NCI-H82 treated with DMSO at 0.1 percent for 48 hours (cell line): ENCODE results near the gene ARHGAP22.

ENCODE experiments used
- DNase-seq: peaks from one replicate; lab custom pipeline; 2025; ENCODE audit not compliant: unreplicated experiment; lab: John Stamatoyannopoulos, UW

Gene ARHGAP22

GRCh38 chr10:48501226-48501625, 103.6 kb downstream of the ARHGAP22 start:
- DNase-seq = no peak

- DNase-seq = no peak
Observed at GRCh38 chr10:48500771-48501170, 104.1 kb downstream of the ARHGAP22 start.

GRCh38 chr10:48498940-48499510, 105.8 kb downstream of the ARHGAP22 start:
- no peak for DNase-seq

- DNase-seq = no peak
Observed at GRCh38 chr10:48497780-48498770, 106.8 kb downstream of the ARHGAP22 start.

GRCh38 chr10:48496831-48497779, 107.8 kb downstream of the ARHGAP22 start:
- no peak for DNase-seq

- no peak for DNase-seq
Observed at GRCh38 chr10:48496105-48496830, 108.6 kb downstream of the ARHGAP22 start.

- no peak for DNase-seq
Observed at GRCh38 chr10:48495282-48496045, 109.4 kb downstream of the ARHGAP22 start.

GRCh38 chr10:48494611-48495010, 110.3 kb downstream of the ARHGAP22 start:
- DNase-seq = no peak

GRCh38 chr10:48494073-48494472, 110.8 kb downstream of the ARHGAP22 start:
- no peak for DNase-seq

GRCh38 chr10:48493083-48493871, 111.6 kb downstream of the ARHGAP22 start:
- no peak for DNase-seq

GRCh38 chr10:48492201-48492600, 112.7 kb downstream of the ARHGAP22 start:
- no peak for DNase-seq

- DNase-seq = no peak
Observed at GRCh38 chr10:48491392-48492139, 113.3 kb downstream of the ARHGAP22 start.

- DNase-seq = no peak
Observed at GRCh38 chr10:48490946-48491345, 113.9 kb downstream of the ARHGAP22 start.

GRCh38 chr10:48490571-48490940, 114.3 kb downstream of the ARHGAP22 start:
- DNase-seq = no peak

GRCh38 chr10:48489099-48489498, 115.8 kb downstream of the ARHGAP22 start:
- DNase-seq = no peak

GRCh38 chr10:48487244-48487643, 117.6 kb downstream of the ARHGAP22 start:
- peak; percentile 84 for DNase-seq

GRCh38 chr10:48485711-48486110, 119.2 kb downstream of the ARHGAP22 start:
- no peak for DNase-seq

GRCh38 chr10:48484911-48485310, 120.0 kb downstream of the ARHGAP22 start:
- no peak for DNase-seq
